ENCODE data around the gene CTNND1.

DNA sequence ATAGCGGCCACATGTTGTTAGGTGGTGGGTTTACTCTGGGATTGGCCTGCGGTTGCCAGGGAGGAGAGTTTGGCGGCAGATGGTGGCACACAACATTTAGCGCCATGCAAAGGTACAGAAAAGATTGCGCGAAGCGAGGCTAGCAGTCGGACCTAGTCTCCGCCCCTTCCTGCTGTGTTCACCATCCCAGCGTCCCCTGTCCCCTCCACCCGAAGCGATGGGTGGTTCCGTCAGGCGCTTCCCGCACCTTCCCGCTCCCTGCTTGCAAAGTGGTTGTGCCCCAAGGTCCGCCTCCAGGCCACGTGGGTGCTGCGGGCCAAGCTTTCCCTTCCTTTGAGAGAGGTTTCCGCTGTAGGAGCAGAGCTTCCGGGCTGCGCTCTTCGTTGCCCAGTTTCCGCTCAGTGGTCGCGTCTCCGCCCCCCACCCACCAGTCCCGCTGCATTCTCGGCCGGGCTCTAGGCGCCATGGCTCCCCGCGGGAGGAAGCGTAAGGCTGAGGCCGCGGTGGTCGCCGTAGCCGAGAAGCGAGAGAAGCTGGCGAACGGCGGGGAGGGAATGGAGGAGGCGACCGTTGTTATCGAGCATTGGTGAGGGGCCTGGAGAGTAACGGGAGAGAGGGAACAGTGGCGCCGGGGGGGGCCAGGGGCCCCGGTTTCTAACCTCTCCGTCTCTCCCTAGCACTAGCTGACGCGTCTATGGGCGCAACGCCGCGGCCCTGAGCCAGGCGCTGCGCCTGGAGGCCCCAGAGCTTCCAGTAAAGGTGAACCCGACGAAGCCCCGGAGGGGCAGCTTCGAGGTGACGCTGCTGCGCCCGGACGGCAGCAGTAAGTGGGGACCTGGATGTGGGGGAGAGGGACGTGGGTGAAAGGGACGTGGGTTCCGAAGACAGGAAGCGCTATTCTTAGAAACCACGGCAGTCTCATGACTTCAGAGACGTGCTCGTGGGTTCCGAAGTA lies 20.2 kb upstream of the CTNND1 start, which contains the start of gene SELENOH:
- TF ChIP-seq EZH2 (IDR thresholded peaks at IDR 0.05) (peak; percentile 38), EZH2phosphoT487 (IDR thresholded peaks at IDR 0.05) (peak; percentile 47)
- TF ChIP-seq, protein P1, sequence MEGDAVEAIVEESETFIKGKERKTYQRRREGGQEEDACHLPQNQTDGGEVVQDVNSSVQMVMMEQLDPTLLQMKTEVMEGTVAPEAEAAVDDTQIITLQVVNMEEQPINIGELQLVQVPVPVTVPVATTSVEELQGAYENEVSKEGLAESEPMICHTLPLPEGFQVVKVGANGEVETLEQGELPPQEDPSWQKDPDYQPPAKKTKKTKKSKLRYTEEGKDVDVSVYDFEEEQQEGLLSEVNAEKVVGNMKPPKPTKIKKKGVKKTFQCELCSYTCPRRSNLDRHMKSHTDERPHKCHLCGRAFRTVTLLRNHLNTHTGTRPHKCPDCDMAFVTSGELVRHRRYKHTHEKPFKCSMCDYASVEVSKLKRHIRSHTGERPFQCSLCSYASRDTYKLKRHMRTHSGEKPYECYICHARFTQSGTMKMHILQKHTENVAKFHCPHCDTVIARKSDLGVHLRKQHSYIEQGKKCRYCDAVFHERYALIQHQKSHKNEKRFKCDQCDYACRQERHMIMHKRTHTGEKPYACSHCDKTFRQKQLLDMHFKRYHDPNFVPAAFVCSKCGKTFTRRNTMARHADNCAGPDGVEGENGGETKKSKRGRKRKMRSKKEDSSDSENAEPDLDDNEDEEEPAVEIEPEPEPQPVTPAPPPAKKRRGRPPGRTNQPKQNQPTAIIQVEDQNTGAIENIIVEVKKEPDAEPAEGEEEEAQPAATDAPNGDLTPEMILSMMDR (IDR thresholded peaks at IDR 0.05), result no peak
